ENCODE measurements around the gene PIGQ. TPM values are rescaled to one million over a fixed set of nuclear protein-coding genes. Genes with fewer than 3 reads are reported as not detected.
A peak's percentile ranks its signal among the peaks of the same experiment; 100 is the strongest.

The PIGQ gene
- polyA plus RNA-seq, 1 of the 3 experiments (the other 2 are of a cell fraction), result 38.7 TPM

DNA sequence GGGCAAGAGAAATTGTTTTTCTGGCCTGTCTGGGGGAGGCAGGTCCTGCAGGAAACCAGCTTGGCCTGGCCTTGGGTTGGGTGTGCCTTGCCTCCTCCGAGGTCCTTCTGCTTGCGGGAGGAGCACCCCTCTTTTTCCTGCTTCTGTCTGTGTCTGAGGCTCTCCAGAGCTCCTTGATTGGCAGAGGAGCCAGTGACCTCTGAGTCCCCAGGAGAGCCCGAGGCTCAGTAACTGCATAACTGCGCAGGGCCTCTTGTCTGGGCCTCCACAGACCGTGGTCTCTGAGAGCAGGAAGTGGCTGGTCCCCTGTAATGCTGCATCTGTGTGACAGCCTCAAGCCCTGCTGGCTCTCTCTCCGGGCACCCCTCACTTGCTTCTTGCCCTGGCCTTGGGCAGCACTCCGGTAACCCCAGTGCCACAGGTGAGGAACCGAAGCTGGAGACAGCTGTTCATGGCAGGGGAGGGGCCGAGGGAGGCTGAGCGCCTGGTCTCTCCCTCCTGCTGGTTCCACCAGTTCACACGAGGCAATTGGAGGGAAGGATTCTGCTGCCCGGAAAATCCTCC lies 40.7 kb upstream of the PIGQ start (continued):
- no peak for TF ChIP-seq CTCF (IDR thresholded peaks at IDR 0.05)
- no peak for TF ChIP-seq SIN3A (IDR thresholded peaks at IDR 0.05; ENCODE audit: borderline replicate concordance, low read depth, low read length)
- TF ChIP-seq ELF1 (IDR thresholded peaks at IDR 0.05), result no peak
- no peak for TF ChIP-seq REST (IDR thresholded peaks at IDR 0.05; ENCODE audit: low read depth, low read length)
- no peak for TF ChIP-seq FOSL2 (IDR thresholded peaks at IDR 0.05; ENCODE audit: borderline replicate concordance, low read depth)

DNA sequence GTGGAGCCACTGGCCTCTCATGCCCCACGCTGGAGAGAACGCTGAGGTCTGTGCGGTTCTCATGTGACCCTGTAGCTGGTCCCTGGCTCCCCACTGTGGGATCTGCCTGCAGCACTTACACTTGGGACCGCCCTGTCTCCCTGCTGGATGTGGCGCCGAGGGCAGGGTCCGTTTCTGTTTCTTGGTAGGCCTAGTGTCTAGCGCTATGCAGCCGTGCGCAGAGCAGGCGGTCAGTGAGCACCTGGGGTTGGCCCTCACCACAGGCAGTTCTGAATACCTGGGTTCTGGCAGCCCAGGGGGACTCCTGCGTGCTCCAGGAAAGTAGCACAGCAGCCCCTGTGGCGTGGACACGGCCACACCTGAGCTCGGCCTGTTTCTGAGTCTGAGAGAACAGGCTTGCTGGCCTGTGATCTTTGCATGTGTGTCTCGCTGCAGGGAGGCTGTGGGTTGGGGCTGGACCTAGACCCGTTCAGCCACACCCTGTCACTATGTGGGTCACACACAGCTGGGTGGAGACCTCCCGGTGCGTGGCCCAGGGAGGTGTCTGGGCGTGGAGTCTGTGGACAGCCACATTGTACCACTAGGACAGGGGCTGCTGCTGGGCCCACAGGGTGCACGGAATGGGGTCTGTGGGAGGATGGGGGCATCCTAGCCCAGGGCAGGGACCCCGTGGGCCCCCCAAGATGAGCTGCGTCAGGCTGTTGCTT lies 39.5 kb upstream of the PIGQ start:
- TF ChIP-seq TEAD4 (IDR thresholded peaks at IDR 0.05; ENCODE audit: borderline replicate concordance, insufficient read depth), result no peak
- TF ChIP-seq GATA2 (CRISPR knock-in tag; IDR thresholded peaks at IDR 0.05), result no peak
- TF ChIP-seq FOSL2 (IDR thresholded peaks at IDR 0.05; ENCODE audit: borderline replicate concordance, low read depth), result no peak
- no peak for TF ChIP-seq SIN3A (IDR thresholded peaks at IDR 0.05; ENCODE audit: borderline replicate concordance, low read depth, low read length)
- H3F3A ChIP-seq (replicated peaks; ENCODE audit: insufficient read depth), result peaks cover 19% of the 10 kb centered on the region
- DNase-seq, result no peak
- no peak overlapping the region for H3K9ac ChIP-seq
- WGBS (ENCODE audit: low lambda C conversion rate), result no CpG with 5 or more reads among the region's 23 CpGs
- peak overlapping the region; percentile 100; the same call in 1 of the 2 replicates for H3K4me2 ChIP-seq
- H3K4me1 ChIP-seq (ENCODE audit: control insufficient read depth in 1 of 2, insufficient read depth in 2 of 2, low read depth in 1 of 2, low read length in 1 of 2), result peaks cover 10 to 23% of the 10 kb centered on the region in 2 experiments; a peak in 3 of 4 replicates
- no peaks in the 10 kb centered on the region for H3K27me3 ChIP-seq (ENCODE audit: insufficient read depth)
- H4K20me1 ChIP-seq (ENCODE audit: insufficient read depth), result peaks cover 67% of the 10 kb centered on the region
- H3K9me3 ChIP-seq, result no peaks in the 10 kb centered on the region
- H3K4me3 ChIP-seq (ENCODE audit: low read depth in 2 of 2, low read length in 1 of 2), result no peak overlapping the region
- no peak overlapping the region for H2AFZ ChIP-seq (ENCODE audit: low read depth)
- POLR2A ChIA-PET, result no interaction called here
- H3K36me3 ChIP-seq (replicated peaks in 1 of 2; ENCODE audit: control insufficient read depth in 1 of 2, insufficient read depth in 2 of 2, low read length in 1 of 2), result peaks cover 0 to 10% of the 10 kb centered on the region in 2 experiments
- H3K9me2 ChIP-seq, result no peaks in the 10 kb centered on the region
- H3K79me2 ChIP-seq (ENCODE audit: insufficient read depth), result peaks cover 86% of the 10 kb centered on the region
- CTCF ChIA-PET, result interaction anchor here (1.1 kb wide), 1 partner anchor 13 kb away, joined by 3 read pairs; no protein-coding TSS in a partner anchor
- H3K27ac ChIP-seq (ENCODE audit: low read depth in 2 of 2, low read length in 1 of 2), result no peak overlapping the region
